SK-N-SH (cell line): Measurements from ENCODE around the gene VGLL4. TPM values are rescaled to one million over a fixed set of nuclear protein-coding genes. Genes with fewer than 3 reads are reported as not detected.
A peak's percentile ranks its signal among the peaks of the same experiment; 100 is the strongest.

Experiments
- CTCF ChIA-PET: fragments of 300-600, 350-600 bp; formaldehyde crosslinking; extraction: SDS; loops from one replicate; lab custom pipeline; 2021; lab: Yijun Ruan, JAX
- POLR2A ChIA-PET: fragments of 350-600 bp; sonication (Branson Sonifier 250); formaldehyde crosslinking; extraction: SDS; loops from one replicate; lab custom pipeline; 2020; ENCODE audit warnings: antibody characterized with exemption, inconsistent platforms; lab: Yijun Ruan, JAX
- DNase-seq: peaks from one replicate; pipeline ENCODE4 v3.0.0; 2012
- H2AFZ ChIP-seq: fragments of 200-600 bp; sonication (generic); 2 replicates; pipeline ENCODE4 v1.8.1; 2016; ENCODE audit warnings: antibody characterized with exemption, mild to moderate bottlenecking, low read depth
- H3F3A ChIP-seq: fragments of 200-600 bp; sonication (generic); replicated peaks from 2 replicates; pipeline ENCODE3; 2016; ENCODE audit warnings: antibody characterized with exemption, mild to moderate bottlenecking; ENCODE audit not compliant: insufficient read depth
- H3K27ac ChIP-seq, 2 experiments: fragments of 200-500 bp in 1 of 2; fragments of 200-600 bp in 1 of 2; sonication (Bioruptor generic) in 1 of 2; sonication (generic), shearing (Covaris generic) in 1 of 2; 2 replicates each; pipeline versions ENCODE4 v1.5.1 to v1.6.1; 2014 to 2016; ENCODE audit warnings: low read depth in 2 of 2, inconsistent platforms in 1 of 2, low read length in 1 of 2, mild to moderate bottlenecking in 1 of 2, mixed read lengths in 1 of 2
- H3K27me3 ChIP-seq: fragments of 200-600 bp; sonication (generic), shearing (Covaris generic); 2 replicates; pipeline ENCODE4 v1.6.1; 2016; ENCODE audit warnings: mixed run types; ENCODE audit not compliant: insufficient read depth
- H3K36me3 ChIP-seq, 2 experiments: fragments of 200-500 bp in 1 of 2; fragments of 200-600 bp in 1 of 2; sonication (Bioruptor generic) in 1 of 2; sonication (generic) in 1 of 2; replicated peaks in 1 of 2; 2 replicates each; pipeline versions ENCODE3 to v1.5.1; 2014 to 2016; ENCODE audit warnings: low read length in 1 of 2, mild to moderate bottlenecking in 1 of 2; ENCODE audit not compliant: insufficient read depth in 2 of 2, control insufficient read depth in 1 of 2
- H3K4me1 ChIP-seq, 2 experiments: fragments of 200-500 bp in 1 of 2; fragments of 200-600 bp in 1 of 2; sonication (Bioruptor generic) in 1 of 2; sonication (generic), shearing (Covaris generic) in 1 of 2; 2 replicates each; pipeline versions ENCODE4 v1.5.1 to v1.6.1; 2014 to 2016; ENCODE audit warnings: low read depth in 1 of 2, low read length in 1 of 2, mixed run types in 1 of 2; ENCODE audit not compliant: insufficient read depth in 2 of 2, control insufficient read depth in 1 of 2
- H3K4me2 ChIP-seq: fragments of 200-600 bp; sonication (generic), shearing (Covaris generic); 2 replicates; pipeline ENCODE4 v1.6.1; 2017; ENCODE audit warnings: mixed run types
- H3K4me3 ChIP-seq, 2 experiments: fragments of 200-500 bp in 1 of 2; fragments of 200-600 bp in 1 of 2; sonication (Bioruptor generic) in 1 of 2; sonication (generic), shearing (Covaris generic) in 1 of 2; 2 replicates each; pipeline versions ENCODE4 v1.5.1 to v1.8.1; 2014 to 2016; ENCODE audit warnings: low read depth in 2 of 2, inconsistent platforms in 1 of 2, low read length in 1 of 2, mild to moderate bottlenecking in 1 of 2, mixed read lengths in 1 of 2, moderate library complexity in 1 of 2
- H3K79me2 ChIP-seq: fragments of 200-600 bp; sonication (generic); 2 replicates; pipeline ENCODE4 v1.8.1; 2017; ENCODE audit warnings: mild to moderate bottlenecking; ENCODE audit not compliant: insufficient read depth
- H3K9ac ChIP-seq: fragments of 200-600 bp; sonication (generic); 2 replicates; pipeline ENCODE4 v1.6.1; 2017; ENCODE audit warnings: mixed run types
- H3K9me2 ChIP-seq: fragments of 200-600 bp; sonication (generic); 2 replicates; pipeline ENCODE4 v1.6.1; 2017; ENCODE audit warnings: mixed run types
- H3K9me3 ChIP-seq: fragments of 200-600 bp; sonication (generic); 2 replicates; pipeline ENCODE4 v1.6.1; 2017; ENCODE audit warnings: mixed run types, mild to moderate bottlenecking, moderate library complexity
- H4K20me1 ChIP-seq: fragments of 200-600 bp; sonication (generic); 2 replicates; pipeline ENCODE4 v1.6.1; 2017; ENCODE audit warnings: mild to moderate bottlenecking, mixed run types; ENCODE audit not compliant: insufficient read depth
- ELF1 ChIP-seq: IDR thresholded peaks from 2 replicates; pipeline ENCODE4 v1.4.0; 2012
- FOSL2 ChIP-seq: IDR thresholded peaks from 2 replicates; pipeline ENCODE4 v1.4.0; 2012; ENCODE audit warnings: low read depth, mild to moderate bottlenecking, moderate library complexity, borderline replicate concordance
- FOXJ3 ChIP-seq: sonication (generic); formaldehyde crosslinking; IDR thresholded peaks from 2 replicates; pipeline ENCODE4 v1.5.1; 2020; ENCODE audit warnings: mild to moderate bottlenecking, missing genetic modification reagents
- FOXM1 ChIP-seq: IDR thresholded peaks from 2 replicates; pipeline ENCODE4 v1.4.0; 2012; ENCODE audit warnings: low read depth, mild to moderate bottlenecking
- GABPA ChIP-seq: IDR thresholded peaks from 2 replicates; pipeline ENCODE4 v1.4.0; 2012; ENCODE audit warnings: low read depth, mild to moderate bottlenecking
- GATA2 ChIP-seq: sonication (generic); formaldehyde crosslinking; IDR thresholded peaks from 2 replicates; pipeline ENCODE4 v1.5.0; 2020; ENCODE audit warnings: mild to moderate bottlenecking, missing genetic modification reagents
- IRF3 ChIP-seq: fragments of 150-350 bp; IDR thresholded peaks from 2 replicates; pipeline ENCODE4 v1.6.1; 2016; ENCODE audit warnings: mild to moderate bottlenecking, low read depth, low read length
- JUND ChIP-seq: IDR thresholded peaks from 2 replicates; pipeline ENCODE4 v1.4.0; 2012
- MAX ChIP-seq: IDR thresholded peaks from 2 replicates; pipeline ENCODE4 v1.4.0; 2012; ENCODE audit warnings: low read depth
- MEF2A ChIP-seq: IDR thresholded peaks from 2 replicates; pipeline ENCODE4 v1.4.0; 2012; ENCODE audit warnings: low read depth, borderline replicate concordance
- MXI1 ChIP-seq: IDR thresholded peaks from 2 replicates; pipeline ENCODE4 v1.6.1; 2012; ENCODE audit warnings: mild to moderate bottlenecking, low read depth, low read length, improper control_type of control experiment
- NFIC ChIP-seq: IDR thresholded peaks from 2 replicates; pipeline ENCODE4 v1.4.0; 2012; ENCODE audit warnings: borderline replicate concordance
- NRF1 ChIP-seq: IDR thresholded peaks from 2 replicates; pipeline ENCODE4 v1.6.1; 2012; ENCODE audit warnings: low read depth, mild to moderate bottlenecking, low read length
- PBX3 ChIP-seq: IDR thresholded peaks from 2 replicates; pipeline ENCODE4; 2012
- POLR2AphosphoS5 ChIP-seq: IDR thresholded peaks from 2 replicates; pipeline ENCODE4 v1.6.1; 2012; ENCODE audit warnings: low read depth, low read length
- REST ChIP-seq: IDR thresholded peaks from 2 replicates; pipeline ENCODE4 v1.6.1; 2012; ENCODE audit warnings: mild to moderate bottlenecking, low read depth, low read length, moderate library complexity
- RFX5 ChIP-seq: IDR thresholded peaks from 2 replicates; pipeline ENCODE4 v1.6.1; 2012; ENCODE audit warnings: mild to moderate bottlenecking, improper control_type of control experiment, low read length
- RXRA ChIP-seq: IDR thresholded peaks from 2 replicates; pipeline ENCODE4 v1.4.0; 2012; ENCODE audit warnings: low read depth, mild to moderate bottlenecking, borderline replicate concordance
- SMC3 ChIP-seq: IDR thresholded peaks from 2 replicates; pipeline ENCODE4 v1.6.1; 2012; ENCODE audit warnings: low read depth, low read length, improper control_type of control experiment
- TEAD4 ChIP-seq: IDR thresholded peaks from 2 replicates; pipeline ENCODE4 v1.4.0; 2012; ENCODE audit warnings: mild to moderate bottlenecking, borderline replicate concordance; ENCODE audit not compliant: insufficient read depth
- USF1 ChIP-seq: IDR thresholded peaks from 2 replicates; pipeline ENCODE4 v1.4.0; 2012; ENCODE audit warnings: low read depth, borderline replicate concordance
- USF2 ChIP-seq: fragments of 150-350 bp; IDR thresholded peaks from 2 replicates; pipeline ENCODE4 v1.6.1; 2017; ENCODE audit warnings: antibody characterized with exemption, low read length, low read depth, borderline replicate concordance
- YY1 ChIP-seq: IDR thresholded peaks from 2 replicates; pipeline ENCODE4 v1.4.0; 2012; ENCODE audit warnings: low read depth, mild to moderate bottlenecking
- ZBTB33 ChIP-seq: IDR thresholded peaks from 2 replicates; pipeline ENCODE4 v1.4.0; 2012; ENCODE audit warnings: low read depth, borderline replicate concordance
- WGBS: methylation state at CpG from one replicate; pipeline ENCODE4 v1.1.6; 2017; ENCODE audit warnings: low lambda C conversion rate; 5-methylcytosine and 5-hydroxymethylcytosine counted together
- polyA plus RNA-seq, 3 experiments: library from polyadenylated mRNA; depleted of rRNA; stranded (reverse); fragments of >200 nt; gene quantifications; 2 replicates each; pipeline ENCODE4 v1.2.3, GENCODE V29; 2012

The VGLL4 gene
- polyA plus RNA-seq (2012; rRNA removed) = 48.9 and 52.1 TPM in 2 replicates
- 40.5 and 45.5 TPM in 2 replicates for polyA plus RNA-seq (2012; cell fraction: cytosol; rRNA removed)
- polyA plus RNA-seq (2012; cell fraction: nucleus; rRNA removed) = 60.2 and 71.7 TPM in 2 replicates

- peak within 1 kb of the TSS; percentile 84 for H3K4me2 ChIP-seq
- WGBS = 1% methylated on average over 24 of the region's 24 CpGs
- H2AFZ ChIP-seq = peak within 1 kb of the TSS; percentile 82
- CTCF ChIA-PET = interaction anchor here (0.7 to 3.0 kb wide), 6 partner anchors 11 to 264 kb away, joined by 3 to 27 read pairs (median 3); no protein-coding TSS in a partner anchor
- peaks cover 0 to 7% of the 10 kb centered on the region in 2 experiments for H3K36me3 ChIP-seq
- peak within 1 kb of the TSS; percentile 98 for H3K9ac ChIP-seq
- POLR2A ChIA-PET = interaction anchor here (0.6 to 1.0 kb wide), 3 partner anchors 135 to 570 kb away, joined by 3 to 5 read pairs (median 3); no protein-coding TSS in a partner anchor
- peak within 1 kb of the TSS; percentile 70 to 71 for H3K4me3 ChIP-seq
- peaks cover 34% of the 10 kb centered on the region for H3F3A ChIP-seq
- peaks cover 50% of the 10 kb centered on the region for H3K79me2 ChIP-seq
- no peaks in the 10 kb centered on the region for H3K9me3 ChIP-seq
- peak within 1 kb of the TSS; percentile 98 for H3K27ac ChIP-seq
- peak; percentile 88 for DNase-seq
- peaks cover 21% of the 10 kb centered on the region for H4K20me1 ChIP-seq
- no peaks in the 10 kb centered on the region for H3K27me3 ChIP-seq
- H3K4me1 ChIP-seq = peaks cover 21 to 25% of the 10 kb centered on the region in 2 experiments
- H3K9me2 ChIP-seq = no peaks in the 10 kb centered on the region
- TF ChIP-seq POLR2AphosphoS5 (peak; percentile 91), FOXJ3 (CRISPR knock-in tag) (no peak), USF2 (no peak), TEAD4 (0 out of 2 replicates have a peak, but pooled peaks have one; percentile 11), IRF3 (no peak), NFIC (peak; percentile 39; the same call in 1 of the 2 replicates), JUND (no peak), REST (no peak), GATA2 (CRISPR knock-in tag) (no peak), FOSL2 (no peak), ZBTB33 (no peak), YY1 (no peak), FOXM1 (no peak), GABPA (peak; percentile 59), RXRA (no peak), ELF1 (peak; percentile 72), MXI1 (peak; percentile 96), SMC3 (peak; percentile 28; the same call in 1 of the 2 replicates), RFX5 (no peak), USF1 (no peak), NRF1 (peak; percentile 79), MEF2A (no peak), MAX (peak; percentile 88), PBX3 (peak; percentile 30)
Observed at GRCh38 chr3:11643605-11644087, at the start of gene VGLL4. TSS of gene VGLL4 (minus strand) at chr3:11643915. CDS start at chr3:11643518, 397 bp downstream.
